ENCODE results near the gene SH3RF3.

SH3RF3 gene

DNA sequence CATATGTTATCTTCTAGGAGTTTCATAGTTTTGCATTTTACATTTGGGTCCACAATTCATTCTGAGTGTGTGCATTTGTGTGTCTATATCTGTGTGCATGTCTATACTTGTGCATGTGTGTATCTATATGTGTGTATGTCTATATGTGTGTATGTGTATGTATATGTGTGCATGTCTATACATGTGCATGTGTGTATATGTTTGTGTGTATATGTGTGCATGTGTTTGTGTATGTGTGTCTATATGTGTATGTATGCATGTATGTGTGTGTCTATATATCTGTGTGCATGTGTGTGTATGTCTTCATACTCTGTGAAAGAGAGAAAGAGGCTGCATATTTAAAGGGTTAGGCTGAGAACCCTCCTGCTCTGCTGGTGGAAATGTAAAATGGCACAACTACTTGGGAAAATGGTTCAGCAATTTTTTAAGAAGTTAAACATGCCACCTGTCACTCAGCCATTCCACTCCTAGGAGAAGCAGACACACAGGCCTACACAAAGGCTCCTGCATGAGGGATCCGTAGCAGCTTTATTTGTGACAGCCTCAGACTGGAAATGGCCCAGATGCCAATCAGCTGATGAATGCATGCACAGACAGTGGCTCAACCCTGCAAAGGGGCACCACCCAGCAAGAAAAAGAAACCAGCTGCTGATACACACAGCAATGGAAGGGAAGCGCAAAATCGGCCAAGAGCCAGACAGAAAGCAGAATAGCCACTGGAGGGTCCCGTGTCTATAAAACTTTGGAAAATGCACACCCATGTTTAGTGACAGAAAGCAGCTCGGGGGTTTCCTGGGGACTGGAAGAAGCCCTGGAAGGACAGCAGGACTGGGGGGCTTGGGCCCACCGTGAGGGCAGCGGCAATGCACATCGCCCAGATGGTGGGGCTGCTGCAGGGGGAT, 337.9 kb downstream of the SH3RF3 start:
- DNase-seq, result no peak

DNA sequence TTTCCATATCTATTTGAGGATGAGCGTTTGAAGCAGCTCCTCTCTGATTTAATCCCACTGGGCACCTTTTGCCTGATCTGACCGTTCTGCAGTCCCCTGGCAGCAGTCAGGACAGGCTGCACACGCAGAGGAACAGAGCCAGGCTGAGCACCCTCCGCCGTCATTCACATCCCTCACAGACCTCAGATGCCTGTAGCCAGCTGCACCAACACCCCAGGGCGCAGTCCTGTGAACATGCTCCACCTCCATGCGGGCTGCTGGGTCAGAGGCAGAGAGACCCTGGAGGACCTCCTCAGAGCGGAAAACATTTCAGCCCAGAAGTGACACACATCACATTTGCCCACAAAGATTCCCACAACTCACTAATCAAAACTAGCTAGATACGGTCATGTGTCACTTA, 338.7 kb downstream of the SH3RF3 start:
- DNase-seq, result no peak

DNA sequence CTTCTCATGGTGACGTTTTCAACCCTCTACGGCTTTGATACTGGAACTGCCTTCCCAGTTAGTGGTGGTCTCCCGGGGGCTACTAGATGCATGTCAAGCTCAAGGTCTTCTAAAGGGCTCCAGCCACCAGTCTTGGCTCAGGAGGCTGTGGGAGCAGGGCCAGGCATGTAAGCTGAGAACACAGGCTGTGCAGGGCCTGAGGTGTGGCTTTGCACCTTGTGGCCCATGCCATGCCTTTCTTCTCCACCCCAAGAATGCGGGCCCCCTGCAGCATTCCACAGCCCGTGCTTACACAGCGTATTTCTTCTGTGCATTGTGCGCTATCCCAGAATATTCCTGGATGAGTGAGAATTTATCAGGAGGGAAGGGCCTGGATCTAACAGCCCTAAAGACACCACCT, 339.9 kb downstream of the SH3RF3 start:
- no peak for DNase-seq

DNA sequence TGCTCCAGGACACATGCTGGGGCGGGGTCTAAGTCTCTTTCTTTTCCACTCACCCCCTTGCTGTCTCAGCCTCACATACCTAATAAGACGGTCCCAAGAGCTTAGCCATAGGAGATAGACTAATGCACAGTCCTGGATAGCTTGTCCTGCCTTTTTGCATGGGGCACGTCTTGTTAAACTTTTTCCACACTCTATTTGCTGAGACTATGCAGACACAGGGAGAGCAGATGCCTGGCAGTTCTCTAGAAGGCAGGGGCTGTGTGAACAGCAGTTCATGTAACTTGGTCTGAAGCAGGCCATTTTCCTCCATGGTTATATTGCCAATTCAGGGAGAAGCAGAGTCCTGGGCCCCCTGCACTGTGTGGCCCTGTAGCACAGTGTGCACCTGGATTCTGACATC, 342.7 kb downstream of the SH3RF3 start:
- no peak for DNase-seq

DNA sequence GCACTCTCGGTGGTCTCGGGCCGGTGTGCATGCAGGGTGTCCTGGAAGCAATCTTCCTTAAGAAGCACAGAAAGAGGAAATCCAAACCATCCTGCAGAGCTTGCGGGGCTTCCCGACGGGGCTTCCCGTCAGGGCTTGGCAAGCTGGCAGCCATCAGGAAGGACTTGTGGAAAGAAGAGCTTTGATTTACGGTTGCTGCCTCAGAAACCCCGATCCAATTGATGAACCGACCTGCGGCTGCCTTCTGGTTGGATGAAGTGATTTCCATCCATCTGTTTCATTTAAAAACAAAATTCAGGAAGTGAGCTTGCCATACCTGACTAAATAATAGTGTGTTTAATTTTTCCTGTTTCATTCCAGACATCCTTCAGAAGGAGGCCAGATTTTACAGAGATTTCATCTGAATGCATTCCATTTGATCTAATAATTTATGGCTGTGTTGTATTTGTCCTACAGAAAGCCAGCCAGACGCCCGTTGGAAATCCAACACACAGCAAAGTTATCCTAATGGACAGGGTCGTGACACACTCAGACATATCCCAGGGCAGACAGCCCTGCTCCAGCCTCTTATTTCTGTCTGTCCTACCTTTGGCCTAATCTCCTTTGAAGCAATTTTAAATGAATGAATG, 343.4 kb downstream of the SH3RF3 start:
- no peak for DNase-seq

DNA sequence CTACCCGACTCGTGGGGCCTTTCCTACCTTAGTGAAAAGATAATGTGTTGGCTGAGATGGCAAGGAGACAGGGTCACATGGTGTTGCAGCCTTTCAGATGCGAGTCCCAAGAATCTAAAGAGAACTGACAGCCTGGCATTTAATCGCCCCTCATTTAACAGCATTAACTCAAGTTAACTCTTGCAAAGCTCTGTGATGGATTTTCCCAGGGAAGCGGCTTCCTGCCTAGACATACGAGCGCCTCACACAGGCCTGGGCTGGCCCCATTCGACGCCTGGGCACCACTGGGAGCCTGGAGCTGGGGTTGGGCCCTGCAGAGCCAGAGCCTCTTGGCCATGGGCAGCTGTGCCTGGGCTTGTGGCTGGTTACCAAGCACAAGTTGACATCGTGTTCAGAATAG, 344.0 kb downstream of the SH3RF3 start:
- DNase-seq, result no peak

DNA sequence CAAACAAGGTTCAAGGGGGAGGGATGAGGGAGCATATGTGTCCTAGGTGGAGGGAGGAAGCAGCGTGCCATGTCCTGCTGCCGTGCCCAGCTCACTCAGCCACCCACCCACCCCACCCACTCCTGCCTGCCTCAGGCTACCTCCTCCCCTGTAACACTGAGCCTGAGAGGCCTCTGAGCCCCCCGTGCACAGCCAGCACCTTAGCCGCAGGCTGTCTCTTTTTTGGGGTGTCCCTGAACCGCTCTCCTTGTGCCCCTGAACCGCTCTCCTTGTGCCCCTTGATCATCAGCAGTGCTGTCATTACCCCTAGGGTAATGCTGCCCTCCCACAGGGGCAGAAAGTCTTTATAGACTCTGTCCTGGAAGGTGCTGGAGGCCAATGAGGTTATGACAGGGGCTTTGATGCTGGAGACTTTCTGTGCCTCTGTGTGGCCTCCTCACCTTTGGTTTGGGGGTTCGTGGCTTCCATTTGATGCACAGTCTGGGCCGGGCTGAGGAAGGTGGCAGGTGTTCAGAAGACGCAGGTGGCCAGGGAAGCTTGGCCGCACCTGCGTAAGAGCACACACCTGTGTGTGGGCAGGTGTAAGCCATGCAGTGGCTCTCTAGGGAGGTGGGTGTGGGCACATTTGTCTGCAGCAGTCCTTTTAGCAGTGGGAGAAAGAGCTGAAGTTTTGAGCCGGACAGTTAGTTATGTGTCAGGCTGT, 344.8 kb downstream of the SH3RF3 start:
- DNase-seq, result no peak

DNA sequence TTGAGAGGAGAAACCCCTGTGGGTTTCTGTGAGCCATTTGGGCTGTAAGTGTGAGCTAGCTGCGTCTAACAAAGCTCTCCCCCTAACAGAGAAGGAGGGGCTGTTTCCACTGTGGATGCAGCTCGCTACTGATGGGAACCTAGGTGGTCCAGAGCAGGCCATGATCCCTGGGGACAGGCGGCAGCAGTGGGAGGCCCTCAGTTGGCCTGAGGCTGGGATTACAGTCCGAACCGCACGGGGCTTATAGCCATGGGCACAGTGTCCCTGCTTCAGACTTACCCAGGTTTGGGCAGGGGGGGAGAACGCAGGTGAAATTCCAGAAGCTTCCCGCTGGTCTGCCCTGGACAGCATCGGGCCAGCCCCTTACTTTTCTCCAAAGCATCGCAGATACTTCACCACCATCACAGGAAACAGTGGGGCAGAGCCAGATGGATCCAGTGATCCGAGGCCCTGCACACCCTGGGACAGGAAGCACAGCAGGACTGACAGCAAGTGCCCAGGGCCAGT, 345.4 kb downstream of the SH3RF3 start:
- no peak for DNase-seq

DNA sequence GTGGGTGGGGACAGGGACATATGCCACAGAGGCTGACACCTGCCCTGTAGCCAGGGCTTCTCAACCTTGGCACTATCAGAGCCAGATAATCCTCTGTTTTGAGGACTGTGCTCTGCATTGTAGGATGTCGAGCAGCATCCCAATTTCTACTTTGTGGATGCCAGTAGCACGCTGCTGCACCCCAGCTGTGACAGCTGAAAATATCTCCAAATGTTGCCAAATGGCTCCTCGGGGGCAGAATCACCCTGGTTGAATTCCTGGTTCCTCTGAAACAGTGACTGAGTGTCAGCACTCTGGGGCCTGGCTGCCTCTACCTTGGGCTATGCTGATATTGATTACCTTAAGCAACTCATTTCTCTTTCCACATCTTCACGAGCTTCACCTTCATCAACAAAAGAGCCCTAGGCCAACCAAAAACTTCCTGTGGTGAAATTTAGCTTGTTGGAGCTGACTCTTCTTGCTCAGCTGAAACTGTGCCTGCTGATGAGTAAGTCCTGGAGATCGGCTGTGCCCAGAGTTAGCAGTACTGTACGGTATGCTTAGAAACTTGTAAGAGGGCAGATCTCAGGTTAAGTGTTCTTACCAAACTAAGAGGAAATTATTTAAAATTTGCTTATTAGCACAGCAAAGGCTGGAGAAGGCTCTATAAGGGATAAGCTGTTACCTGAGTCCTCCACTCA, 346.7 kb downstream of the SH3RF3 start:
- DNase-seq, result no peak

DNA sequence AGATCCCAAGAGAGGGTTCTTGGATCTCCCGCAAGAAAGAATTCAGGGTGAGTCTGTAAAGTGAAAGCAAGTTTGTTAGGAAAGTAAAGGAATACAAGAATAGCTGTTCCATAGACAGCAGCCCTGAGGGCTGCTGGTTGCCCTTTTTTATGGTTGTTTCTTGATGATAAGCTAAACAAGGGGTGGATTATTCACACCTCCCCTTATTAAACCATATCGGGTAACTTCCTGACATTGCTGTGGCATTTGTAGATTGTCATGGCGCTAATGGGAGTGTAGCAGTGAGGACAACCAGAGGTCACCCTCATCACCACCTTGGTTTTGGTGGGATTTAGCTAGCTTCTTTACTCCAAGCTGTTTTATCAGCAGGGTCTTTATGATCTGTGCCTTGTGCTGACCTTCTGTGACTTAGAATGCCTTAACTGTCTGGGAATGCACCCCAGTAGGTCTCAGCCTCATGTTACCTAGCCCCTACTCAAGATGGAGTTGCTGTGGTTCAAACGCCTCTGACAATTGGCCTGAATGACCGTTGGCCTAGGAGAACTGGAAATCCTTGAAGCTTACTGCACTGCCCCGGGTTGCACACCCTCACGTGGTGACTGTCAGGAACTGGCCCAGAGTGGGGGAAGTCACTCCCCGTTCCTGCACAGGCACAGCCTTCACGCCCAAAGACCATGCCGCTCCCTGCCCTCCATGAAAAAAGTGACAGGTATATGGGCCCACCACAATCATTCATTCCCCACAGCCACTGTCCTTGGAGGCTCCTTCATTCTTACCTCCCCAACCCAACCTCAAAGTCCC, 347.8 kb downstream of the SH3RF3 start:
- no peak for DNase-seq

DNA sequence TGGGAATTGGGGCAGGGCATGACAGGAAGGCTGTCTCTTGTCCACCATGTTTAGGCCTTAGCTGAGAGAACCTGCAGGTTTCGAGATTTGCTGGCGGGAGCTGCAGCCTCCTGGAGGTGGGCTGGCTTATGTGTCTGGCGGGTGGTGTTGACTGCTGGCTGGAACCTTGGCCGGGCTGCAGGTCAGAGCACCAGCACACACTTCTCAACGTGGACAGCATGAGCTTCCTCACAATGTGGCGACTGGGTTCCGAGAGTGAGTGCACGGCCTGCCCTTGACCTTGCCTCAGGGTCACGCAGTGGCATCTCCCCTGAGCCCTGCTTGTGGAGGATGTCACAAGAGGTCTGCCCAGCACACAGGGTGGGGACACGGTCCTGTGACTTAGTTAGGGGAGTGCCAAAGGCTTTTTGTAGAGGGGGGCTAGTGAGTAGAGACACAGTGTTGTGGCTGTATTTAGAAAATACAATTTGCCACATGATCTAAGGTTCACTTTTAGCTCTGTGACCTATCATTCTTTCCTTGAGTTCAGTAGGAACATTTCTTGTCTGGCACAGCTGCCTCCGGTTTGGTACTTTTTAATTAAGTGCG, 350.0 kb downstream of the SH3RF3 start:
- no peak for DNase-seq

DNA sequence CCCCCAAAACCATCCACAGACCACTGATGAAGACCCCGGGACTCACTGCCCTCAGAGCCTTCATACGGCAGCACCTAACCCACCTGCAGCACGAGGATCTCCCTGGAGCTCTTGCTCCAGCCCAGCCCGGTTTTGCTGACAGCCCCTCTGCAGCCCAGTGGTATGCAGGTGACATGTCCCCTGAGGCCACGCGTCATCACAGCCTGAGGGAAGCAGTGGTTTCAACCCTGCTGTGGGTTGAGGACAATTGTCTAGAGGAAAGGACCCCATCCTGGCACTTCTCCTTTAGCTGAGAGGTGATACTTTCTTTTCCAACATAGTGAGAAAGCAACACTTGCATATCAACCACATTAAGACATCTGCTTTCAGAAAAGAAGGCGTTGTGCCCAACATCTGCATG, 350.8 kb downstream of the SH3RF3 start:
- no peak for DNase-seq

DNA sequence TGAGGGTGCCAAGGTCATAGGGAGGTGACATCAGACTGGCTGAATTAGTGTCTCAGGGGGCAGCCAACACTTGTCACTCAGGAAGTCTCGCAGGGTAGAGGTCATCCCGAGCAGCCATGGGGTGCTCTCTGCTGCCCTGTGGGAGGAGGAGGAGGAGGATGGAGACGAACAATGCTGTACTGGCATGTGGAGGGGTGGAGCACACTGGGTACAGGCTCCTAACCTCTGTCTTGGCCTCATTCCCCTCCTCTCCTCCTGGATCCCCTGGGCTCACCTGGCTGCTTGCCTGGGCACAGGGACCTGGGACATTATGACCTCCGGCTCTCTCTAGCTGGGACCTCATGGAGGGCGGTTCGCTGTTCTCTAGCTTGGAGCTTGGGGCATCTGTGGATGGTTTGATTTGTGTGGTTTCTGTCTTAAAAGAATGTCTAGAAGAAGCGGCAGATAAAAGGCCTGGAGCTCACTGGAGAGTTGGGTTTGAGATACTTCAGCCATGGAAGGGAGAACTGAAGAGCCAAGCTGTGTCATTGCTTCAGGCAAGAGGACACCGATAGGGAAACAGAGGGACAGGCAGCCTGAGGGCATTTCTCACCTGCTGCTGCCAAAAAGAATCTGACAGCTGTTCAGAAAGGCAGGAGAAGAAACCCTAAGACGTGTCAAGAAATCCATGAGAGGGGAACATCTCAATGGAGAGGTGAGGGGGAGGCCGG, 351.6 kb downstream of the SH3RF3 start:
- no peak for DNase-seq

DNA sequence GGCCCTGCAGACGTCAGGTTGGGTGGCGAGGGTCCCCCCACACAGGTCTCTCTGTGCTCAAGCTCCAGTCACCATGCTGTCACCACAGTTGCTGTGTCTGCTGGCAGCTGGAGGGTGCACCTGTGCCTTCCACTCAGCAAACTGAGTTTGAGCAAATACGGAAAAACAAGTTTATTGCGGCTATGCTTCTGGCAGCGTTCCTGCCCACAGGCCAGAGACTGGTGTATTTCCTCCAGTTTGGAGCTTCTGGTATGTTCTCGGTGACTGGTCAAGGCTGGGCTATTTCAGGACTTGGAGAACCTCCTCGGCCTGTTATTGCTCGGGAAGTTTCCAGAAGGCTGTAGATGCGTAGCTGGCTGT, 352.2 kb downstream of the SH3RF3 start:
- DNase-seq, result no peak

DNA sequence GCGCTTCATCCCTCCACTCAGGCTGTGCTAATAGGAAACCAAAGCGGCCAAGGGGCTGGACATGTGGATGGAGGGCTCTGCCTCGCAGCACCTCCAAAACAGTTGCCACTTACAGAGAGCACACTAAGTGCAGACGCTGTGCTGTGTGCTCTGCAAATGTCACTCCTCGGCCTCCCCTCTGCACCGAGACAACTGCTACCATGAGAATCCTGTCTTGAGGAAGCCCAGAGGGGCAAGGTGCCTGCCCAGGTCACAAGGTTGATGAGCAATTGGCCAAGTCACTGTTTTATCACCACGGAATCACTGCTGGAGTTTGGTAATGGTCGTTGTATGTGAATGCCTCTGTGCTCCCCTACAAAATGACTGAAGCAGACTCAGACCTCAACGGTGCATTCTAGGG, 352.6 kb downstream of the SH3RF3 start:
- DNase-seq, result no peak

DNA sequence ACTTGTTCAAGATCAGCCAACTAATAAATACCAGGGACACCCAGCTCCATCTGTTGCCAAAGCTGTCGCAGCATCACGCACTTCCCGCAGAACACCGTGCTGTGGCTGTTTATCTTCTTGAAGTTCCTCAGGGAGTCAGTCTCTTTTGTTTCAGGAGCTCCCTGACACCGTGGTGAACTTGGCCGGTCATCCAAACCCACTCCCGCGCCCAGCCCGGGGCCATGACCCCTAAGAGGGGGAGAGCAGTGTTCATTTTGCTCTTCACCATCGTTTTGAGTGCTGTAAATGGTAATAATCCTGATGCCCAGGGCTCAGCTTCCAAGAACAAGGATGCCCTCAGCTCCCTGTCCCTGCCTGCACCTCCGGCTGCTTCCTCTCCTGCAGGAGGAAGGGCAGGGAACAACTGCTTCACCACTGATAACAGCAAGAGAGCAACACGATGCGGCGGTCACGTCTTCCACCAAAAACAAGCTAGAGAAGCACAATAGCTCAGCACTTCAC, 353.4 kb downstream of the SH3RF3 start:
- no peak for DNase-seq

DNA sequence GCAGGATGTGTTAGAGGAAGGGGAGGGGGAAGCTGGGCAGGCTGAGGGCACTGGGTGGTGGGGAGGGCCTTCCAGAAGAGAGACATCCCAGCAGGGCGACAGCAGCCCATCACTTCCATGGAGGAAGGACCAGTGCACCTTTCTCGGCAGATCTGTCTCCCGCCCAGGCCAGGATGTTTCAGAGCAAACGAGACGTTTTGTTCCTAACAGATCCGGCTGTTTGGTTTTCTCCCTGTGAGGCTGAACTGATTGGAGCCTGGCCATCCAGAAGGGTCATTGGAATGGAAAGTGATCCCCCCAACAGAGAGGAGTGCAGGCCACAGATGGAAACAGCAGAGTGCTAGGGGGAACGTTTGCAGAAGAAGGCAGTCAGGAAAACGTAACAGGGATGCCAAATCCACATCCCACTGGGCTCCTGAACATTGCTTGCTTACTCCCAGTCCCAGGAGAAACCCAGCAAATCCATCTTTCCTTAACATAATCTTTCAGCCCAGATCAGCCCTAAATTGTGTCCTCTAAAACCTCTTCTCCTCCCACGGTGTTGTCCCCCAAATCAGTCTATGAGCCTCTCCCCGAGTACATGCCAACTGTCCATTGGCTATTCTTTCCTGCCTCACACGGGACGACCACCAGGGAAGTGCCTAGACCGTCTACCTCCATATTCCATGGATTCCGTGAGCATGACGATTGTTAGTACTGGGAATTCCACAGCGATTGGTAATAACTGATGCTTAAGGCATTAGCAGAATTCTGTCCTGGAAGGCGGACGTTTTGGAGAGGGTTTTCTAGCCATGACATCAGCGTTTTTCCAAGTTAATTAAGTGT, 357.9 kb downstream of the SH3RF3 start:
- no peak for DNase-seq

DNA sequence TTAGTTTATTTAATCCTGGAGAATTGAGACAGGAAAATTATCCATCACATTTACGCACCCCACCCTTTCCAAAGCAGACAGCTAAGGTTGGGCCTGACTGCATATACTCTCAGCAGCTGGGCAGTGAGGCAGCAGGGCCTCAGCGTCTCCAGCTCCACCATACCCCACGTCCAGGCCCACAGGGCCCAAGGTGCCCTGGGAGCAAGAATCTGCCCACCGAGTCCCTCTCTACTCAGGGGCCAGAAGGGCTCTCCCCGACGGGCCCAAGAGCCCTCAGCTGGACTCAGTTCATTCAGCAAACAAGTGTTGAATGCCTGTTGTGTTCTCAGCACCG, 358.5 kb downstream of the SH3RF3 start:
- no peak for DNase-seq

DNA sequence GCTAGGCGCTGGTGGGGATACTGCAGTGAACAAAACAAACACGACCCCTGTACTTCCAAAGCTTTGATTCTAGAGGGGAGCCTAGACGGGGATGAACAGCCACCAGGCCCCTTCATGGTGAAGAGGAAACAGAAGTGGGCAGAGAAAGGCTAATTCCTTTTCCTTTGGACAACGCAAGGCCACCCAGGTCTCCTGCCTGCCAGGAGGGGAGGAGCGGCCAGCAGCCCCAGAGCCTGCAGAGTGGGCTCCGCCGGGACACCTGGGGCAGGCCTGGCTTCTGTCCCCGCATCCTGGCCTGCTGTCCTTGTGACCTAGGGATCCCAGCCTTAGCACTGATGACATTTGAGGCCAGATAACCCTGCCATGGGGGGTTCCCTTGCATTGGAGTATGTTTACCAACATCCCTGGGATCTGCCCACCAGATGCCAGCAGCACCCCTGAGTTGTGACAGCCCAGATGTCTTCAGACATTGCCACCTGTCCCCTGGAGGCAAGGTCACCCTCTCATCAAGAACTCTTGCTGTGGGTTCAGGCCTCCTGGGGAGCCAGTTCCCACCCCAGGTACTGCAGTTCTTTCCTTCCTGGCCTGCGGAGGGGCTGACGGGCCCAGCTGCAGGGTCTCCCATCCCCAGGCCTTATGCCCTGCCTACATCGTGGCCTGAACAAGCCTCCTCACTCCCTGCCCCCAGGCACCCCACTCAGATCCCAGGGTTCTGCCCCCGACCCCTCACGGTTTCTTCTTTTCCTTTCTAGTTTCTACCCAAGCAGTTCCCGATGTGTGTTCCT, 359.1 kb downstream of the SH3RF3 start:
- DNase-seq, result no peak
